ENCODE measurements around the gene APCDD1. TPM values are rescaled to one million over a fixed set of nuclear protein-coding genes. Genes with fewer than 3 reads are reported as not detected.
"Not testable (repeated sequence)": the region's sequence is repeated elsewhere in the genome, so short reads cannot be mapped to it uniquely, and the experiment has no call there.

Gene APCDD1
- total RNA-seq, 1 experiment from 2014 or later = not detected

GRCh38 chr18:10518595-10519255 is 64.3 kb downstream of the APCDD1 start:
- peak; percentile 19 for DNase-seq (ENCODE audit: low spot score)
- in situ Hi-C loops (cut with HindIII; ENCODE audit: low sequenced_read_pairs) = no loop called here

DNA sequence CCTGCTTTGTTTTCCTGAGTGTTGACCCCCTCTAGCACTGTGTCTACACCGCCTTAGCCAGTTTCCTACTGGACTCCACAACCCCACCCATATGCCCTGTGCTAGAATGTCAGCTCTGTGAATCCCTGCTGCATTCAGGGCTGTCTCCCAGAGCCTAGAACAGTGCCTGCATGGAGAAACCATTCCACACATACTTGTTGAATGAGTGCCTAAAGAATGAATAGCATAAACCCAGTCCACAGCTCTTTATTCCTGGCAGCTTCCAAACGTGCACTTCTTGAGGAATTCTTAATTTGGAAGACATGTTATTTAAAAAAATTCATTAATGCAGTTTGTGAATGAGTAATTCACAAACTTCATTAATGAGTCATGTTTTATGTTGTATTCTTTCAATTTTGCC is 64.9 kb downstream of the APCDD1 start:
- in situ Hi-C loops (cut with HindIII; ENCODE audit: low sequenced_read_pairs) = no loop called here
- no peak for DNase-seq (ENCODE audit: low spot score)

- in situ Hi-C loops (cut with HindIII; ENCODE audit: low sequenced_read_pairs) = no loop called here
- peak; percentile 64 for DNase-seq (ENCODE audit: low spot score)
Observed at GRCh38 chr18:10519999-10520935, 65.8 kb downstream of the APCDD1 start.

GRCh38 chr18:10521566-10521965 is 67.1 kb downstream of the APCDD1 start:
- in situ Hi-C loops (cut with HindIII; ENCODE audit: low sequenced_read_pairs) = no loop called here
- no peak for DNase-seq (ENCODE audit: low spot score)

- in situ Hi-C loops (cut with HindIII; ENCODE audit: low sequenced_read_pairs) = no loop called here
- no peak for DNase-seq (ENCODE audit: low spot score)
Observed at GRCh38 chr18:10522574-10522973, 68.1 kb downstream of the APCDD1 start.

DNA sequence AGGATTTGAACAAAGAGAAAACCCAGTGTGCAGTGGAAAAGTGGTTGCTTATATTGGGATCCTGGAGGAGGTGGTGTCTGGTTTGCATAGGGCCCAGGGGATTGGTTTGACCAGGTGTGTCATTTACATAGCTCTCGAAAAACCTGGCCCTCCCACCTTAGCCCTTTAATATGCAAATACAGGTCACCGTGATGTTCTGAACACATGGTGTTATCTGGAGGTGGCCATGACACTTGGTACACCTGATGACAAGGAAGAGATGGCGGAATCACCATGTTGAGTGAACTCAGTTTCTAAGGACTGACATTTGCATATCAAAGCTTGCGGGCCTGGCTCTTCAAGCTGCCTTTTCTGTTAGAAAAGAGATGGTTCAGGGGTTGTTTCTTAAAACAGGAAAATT is 69.1 kb downstream of the APCDD1 start:
- DNase-seq (ENCODE audit: low spot score) = no peak
- in situ Hi-C loops (cut with HindIII; ENCODE audit: low sequenced_read_pairs) = no loop called here

DNA sequence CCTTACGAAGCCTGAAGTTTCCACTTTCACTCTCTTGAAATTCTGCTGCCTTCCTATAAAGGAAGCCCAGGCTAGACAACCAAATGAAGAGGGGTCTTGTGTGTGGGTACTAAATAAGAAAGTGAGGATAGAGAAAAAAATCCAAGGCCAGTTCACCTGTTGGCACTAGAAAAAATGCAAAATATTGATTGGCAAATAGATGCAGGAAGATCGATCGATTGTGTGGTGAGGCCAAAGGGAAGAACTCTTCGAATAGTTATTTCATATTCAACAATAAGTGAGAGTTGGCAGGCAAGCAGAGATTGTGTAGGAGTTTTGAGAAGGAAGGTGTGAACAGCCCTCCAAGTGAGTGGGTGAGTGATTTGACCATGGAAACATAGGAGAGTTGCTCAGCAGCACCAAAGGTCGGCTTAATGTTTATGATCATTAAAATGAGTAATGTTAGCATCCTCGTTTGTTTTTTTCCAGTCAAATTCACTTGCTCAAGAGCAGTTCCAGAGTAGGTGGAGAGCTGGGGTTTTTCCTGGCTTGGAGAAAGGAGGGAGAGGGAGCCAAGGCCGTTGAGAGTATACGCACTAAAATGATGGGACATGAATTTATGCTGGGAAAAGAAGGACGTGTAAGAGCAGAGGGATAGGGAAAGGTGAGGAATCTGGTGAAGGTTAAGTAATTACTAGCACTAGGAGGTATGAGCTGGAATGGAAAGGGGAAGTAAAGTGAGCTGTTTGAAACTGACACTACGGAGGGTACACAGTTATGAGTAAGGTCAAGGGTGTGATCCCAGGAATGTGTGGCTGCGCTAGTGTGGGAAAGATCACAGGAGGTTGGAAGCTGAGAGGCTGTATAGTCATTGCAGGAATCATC is 70.3 kb downstream of the APCDD1 start:
- DNase-seq (ENCODE audit: low spot score) = no peak
- in situ Hi-C loops (cut with HindIII; ENCODE audit: low sequenced_read_pairs) = no loop called here

DNA sequence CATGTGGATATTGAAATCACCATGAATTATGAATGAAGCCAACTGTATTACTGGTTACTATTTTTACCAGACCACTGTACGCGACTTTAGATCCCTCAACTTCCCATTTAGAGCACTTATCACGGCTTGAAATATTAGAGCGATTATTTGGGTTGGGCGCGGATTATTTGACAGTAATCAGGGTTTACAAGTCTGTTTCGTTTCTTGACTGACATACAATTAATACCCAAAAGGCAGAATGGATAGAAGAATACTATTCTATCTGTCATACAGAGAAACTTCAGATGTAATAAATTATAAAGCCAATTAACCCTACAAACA is 70.9 kb downstream of the APCDD1 start:
- in situ Hi-C loops (cut with HindIII; ENCODE audit: low sequenced_read_pairs) = no loop called here

GRCh38 chr18:10525697-10526560 is 71.5 kb downstream of the APCDD1 start, which contains the start of gene NAPG:
TSS of gene NAPG (plus strand) at chr18:10526027. CDS start at chr18:10526103, 76 bp downstream.
- DNase-seq (ENCODE audit: low spot score) = peak; percentile 87
- in situ Hi-C loops (cut with HindIII; ENCODE audit: low sequenced_read_pairs) = no loop called here

More for the DNA sequence above, 70.9 kb downstream of the APCDD1 start:
- no peak for DNase-seq (ENCODE audit: low spot score)

- in situ Hi-C loops (cut with HindIII; ENCODE audit: low sequenced_read_pairs) = no loop called here
Observed at GRCh38 chr18:10526561-10526949, 72.1 kb downstream of the APCDD1 start.

DNA sequence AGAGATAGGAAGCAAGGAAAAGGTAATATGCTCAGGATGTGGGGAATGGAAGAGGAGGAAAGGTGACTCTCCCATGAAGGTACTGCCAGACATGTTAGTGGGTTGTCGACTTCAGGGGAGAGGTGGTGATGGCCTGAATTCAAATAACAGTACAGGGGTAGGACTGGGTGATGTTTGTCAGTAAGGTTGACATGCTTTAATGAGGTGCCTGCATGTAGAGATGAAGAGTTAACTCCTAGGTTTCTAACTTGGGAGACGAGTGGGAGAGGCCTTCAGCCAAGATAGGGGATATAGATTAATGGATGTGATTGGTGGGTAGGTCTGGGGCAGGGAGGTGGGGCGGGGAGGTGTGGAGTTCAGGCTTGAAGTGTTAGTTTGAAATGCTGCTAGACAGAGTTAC is 74.0 kb downstream of the APCDD1 start:
- no peak for DNase-seq (ENCODE audit: low spot score)
- in situ Hi-C loops (cut with HindIII; ENCODE audit: low sequenced_read_pairs) = no loop called here

More at GRCh38 chr18:10526561-10526949, 72.1 kb downstream of the APCDD1 start:
- no peak for DNase-seq (ENCODE audit: low spot score)

DNA sequence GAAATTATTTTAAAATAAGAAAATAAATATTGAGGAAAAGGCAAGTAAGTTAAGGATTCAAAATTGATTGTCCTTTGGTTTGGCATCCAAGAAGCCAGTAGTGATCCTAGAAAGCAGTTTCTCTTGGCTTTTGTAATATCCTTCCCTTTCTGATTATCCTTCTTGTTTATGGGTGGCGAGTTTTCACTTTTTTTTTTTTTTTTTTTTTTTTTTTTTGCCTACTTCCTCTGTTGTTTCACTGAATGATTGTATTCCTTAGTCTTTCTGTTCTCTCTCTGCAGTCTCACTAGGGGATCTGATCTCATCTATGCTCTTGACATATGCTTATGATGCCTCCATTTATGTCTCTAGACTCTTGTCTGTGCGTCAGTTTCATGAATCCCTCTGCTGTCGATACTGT is 75.6 kb downstream of the APCDD1 start:
- no peak for DNase-seq (ENCODE audit: low spot score)
- in situ Hi-C loops (cut with HindIII; ENCODE audit: low sequenced_read_pairs) = no loop called here

- in situ Hi-C loops (cut with HindIII; ENCODE audit: low sequenced_read_pairs) = no loop called here
- DNase-seq (ENCODE audit: low spot score) = no peak
Observed at GRCh38 chr18:10530852-10531251, 76.4 kb downstream of the APCDD1 start.

GRCh38 chr18:10533111-10533510 is 78.7 kb downstream of the APCDD1 start:
- in situ Hi-C loops (cut with HindIII; ENCODE audit: low sequenced_read_pairs) = no loop called here
- no peak for DNase-seq (ENCODE audit: low spot score)

GRCh38 chr18:10536280-10536679 is 81.8 kb downstream of the APCDD1 start:
- in situ Hi-C loops (cut with HindIII; ENCODE audit: low sequenced_read_pairs) = no loop called here
- DNase-seq (ENCODE audit: low spot score) = no peak

DNA sequence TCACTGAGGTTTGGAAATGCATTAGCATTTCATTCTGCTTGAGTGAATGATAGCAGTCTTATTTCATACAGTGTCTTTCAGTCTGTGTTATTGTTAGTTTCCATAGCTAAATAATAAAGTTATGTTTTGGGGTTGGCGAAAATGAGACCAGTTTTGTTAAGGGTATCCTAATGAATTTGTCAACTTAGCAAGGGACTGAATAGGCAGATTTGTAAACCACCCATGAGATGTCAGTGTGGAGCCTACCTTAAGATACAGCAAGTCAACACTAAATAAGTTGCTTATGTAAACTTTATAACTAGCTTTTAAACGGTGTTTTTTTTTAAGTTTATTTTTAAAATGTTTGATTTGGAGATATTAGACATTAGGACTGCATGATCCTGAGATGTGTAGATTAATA is 83.3 kb downstream of the APCDD1 start:
- no peak for DNase-seq (ENCODE audit: low spot score)
- in situ Hi-C loops (cut with HindIII; ENCODE audit: low sequenced_read_pairs) = no loop called here

DNA sequence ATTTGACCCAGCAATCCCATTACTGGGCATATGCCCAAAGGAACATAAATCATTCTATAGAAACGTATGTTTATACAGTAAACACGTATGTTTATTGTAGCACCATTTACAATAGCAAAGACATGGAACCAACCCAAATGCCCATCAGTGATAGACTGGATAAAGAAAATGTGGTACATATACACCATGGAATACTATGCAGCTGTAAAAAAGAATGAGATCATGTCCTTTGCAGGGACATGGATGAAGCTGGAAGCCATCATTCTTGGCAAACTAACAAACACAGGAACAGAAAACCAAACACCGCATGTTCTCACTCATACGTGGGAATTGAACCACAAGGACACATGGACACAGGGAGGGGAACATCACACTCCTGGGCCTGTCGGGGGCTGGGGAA is 84.7 kb downstream of the APCDD1 start:
- in situ Hi-C loops (cut with HindIII; ENCODE audit: low sequenced_read_pairs); DNase-seq (ENCODE audit: low spot score): not testable (repeated sequence)

Data from G401 (cell line).